Measurements from ENCODE around the gene LCNL1.
A peak's percentile ranks its signal among the peaks of the same experiment; 100 is the strongest.

The LCNL1 gene

DNA sequence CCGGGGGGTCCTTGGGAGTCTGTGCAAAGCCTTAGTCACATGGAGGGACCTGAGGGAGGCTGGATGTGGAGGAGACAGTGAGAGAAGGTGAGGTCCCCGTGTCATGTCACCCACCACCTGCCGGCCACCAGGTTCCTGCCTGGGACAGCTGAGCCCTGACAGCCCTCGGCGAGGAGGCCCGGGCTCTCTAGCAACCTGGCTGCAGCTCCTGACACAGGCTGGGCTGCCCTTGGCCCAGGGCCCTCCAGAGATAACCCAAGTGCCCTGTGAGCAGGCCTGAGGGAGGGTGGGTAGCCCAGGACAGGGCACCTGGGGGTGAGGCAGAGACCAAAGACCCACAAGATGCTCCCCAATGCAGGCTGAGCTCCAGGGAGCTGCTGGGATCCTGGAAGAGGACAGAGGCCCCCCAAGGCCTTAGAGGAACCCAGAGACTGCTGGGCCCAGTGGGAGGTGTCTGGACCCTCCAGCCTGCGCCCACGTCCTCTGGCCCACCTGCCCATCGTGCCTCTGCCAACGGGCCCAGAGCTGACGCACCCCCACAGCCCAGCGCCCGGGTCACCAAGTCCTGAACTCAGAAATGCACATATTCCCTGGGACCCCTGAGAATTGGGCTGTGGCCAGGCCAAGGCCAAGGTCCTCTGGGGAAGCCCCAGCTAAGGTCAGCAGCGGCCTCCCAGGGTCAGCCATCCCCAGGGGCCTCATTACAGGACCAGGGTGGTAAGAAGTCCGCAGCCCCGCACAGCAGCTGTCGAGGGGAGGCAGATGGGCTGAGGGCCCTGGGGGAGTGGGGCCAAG is 14.3 kb upstream of the LCNL1 start:
- H3K9me3 Mint-ChIP-seq, result no peaks in the 10 kb centered on the region

DNA sequence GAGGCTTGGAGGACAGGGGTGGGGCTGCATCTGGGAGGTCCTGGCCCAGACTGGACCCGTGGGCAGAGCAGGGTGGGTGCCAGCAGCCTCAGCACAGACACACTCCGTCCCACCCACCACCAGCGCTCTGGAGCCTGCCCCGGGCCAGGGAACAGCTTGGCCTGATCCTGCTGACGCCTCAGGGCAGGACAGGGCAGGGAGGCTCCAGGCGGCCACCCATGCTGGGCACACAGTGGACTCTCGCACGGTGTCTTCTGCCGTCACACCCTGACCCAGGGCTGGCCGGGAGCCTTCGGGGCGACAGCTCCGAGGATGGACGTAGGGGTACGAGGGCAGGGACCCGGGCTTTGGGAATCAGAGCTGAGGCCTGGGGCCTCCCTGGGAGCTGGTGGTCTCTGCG is 13.6 kb upstream of the LCNL1 start:
- Mint-ChIP-seq H3K4me3 (no peak overlapping the region), H3K27ac (no peak overlapping the region), H3K36me3 (ENCODE audit: insufficient read depth) (peaks cover 16% of the 10 kb centered on the region), H3K27me3 (no peaks in the 10 kb centered on the region), H3K4me1 (ENCODE audit: low read depth in 2 of 2) (peaks cover 16 to 27% of the 10 kb centered on the region in 2 donors), H3K9me3 (no peaks in the 10 kb centered on the region)
- no peak for DNase-seq
- no peak for ATAC-seq (replicated peaks)

More for the DNA sequence above, 14.3 kb upstream of the LCNL1 start:
- Mint-ChIP-seq H3K4me3 (no peak overlapping the region), H3K4me1 (ENCODE audit: low read depth in 2 of 2) (peaks cover 16 to 27% of the 10 kb centered on the region in 2 donors), H3K36me3 (ENCODE audit: insufficient read depth) (peaks cover 16% of the 10 kb centered on the region), H3K27me3 (no peaks in the 10 kb centered on the region), H3K27ac (no peak overlapping the region)
- DNase-seq (no peak), ATAC-seq (replicated peaks) (no peak)

DNA sequence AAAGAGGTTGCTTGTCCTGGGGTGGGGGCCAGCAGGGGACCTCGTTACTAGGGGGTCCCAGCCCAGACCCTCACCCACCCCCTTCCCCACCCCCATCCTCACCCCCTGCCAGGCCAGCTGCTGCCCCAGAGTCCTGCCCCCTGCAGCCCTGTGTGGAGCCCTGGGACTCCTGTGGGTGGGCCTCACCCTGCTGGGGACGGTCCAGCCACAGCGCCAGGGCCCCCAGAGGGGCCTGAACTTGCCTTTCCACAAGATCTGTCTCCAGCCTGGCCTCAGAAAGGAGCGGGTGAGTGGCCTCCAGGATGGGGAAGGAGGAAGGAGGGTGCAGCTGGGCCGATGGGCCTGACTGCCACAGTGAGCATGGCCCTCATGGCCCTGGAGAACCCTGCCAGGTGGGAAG is 13.0 kb upstream of the LCNL1 start:
- Mint-ChIP-seq H3K27me3 (no peaks in the 10 kb centered on the region), H3K27ac (peak overlapping the region in 1 of 2 donors; percentile 53), H3K36me3 (ENCODE audit: insufficient read depth) (peaks cover 16% of the 10 kb centered on the region), H3K4me3 (no peak overlapping the region), H3K4me1 (ENCODE audit: low read depth in 2 of 2) (peaks cover 16 to 21% of the 10 kb centered on the region in 2 donors), H3K9me3 (no peaks in the 10 kb centered on the region)
- ATAC-seq (replicated peaks) (no peak), DNase-seq (no peak)

DNA sequence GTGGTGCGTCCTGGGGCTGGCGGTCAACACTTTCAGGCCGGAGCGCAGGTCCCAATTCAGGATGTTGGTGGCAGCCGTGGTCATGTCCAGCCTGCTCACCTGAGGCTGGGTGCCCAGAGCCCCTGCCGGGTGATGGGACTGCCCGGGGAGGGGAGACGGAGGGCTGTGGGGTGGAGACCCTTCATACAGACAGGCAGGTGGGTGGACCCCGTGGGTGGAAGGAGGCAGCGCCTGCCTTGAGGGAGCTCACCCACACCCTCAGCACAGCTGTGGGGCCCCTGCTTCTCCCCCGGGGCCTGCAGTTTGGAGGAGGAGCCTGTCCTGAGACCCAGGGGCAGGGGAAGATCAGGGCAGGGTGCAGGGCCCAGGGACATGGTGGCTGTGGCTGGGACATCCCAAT is 12.4 kb upstream of the LCNL1 start:
- no peak for ATAC-seq (replicated peaks)
- H3K4me1 Mint-ChIP-seq (ENCODE audit: low read depth in 2 of 2), result peaks cover 19 to 24% of the 10 kb centered on the region in 2 donors

DNA sequence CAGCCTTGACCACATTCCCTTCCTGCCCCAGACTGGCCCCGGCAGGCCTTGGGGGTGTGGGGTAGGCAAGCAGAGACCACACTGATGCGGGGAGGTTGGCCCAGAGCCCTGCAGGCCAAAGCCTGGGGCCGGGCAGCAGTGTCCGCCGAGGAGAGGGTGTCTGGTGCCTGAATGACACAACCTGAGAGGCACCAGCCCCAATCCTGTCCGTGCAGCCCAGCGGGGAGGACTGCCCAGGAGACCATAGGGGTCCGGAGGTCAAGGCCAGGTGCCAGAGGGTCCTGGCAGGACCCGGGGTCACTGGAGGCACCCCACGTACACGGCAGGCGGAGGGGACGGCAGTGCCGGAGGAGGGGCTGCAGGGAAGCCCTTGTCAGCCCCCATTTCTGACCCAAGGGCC is 11.0 kb upstream of the LCNL1 start:
- Mint-ChIP-seq H3K4me1 (ENCODE audit: low read depth in 2 of 2) (peaks cover 10 to 25% of the 10 kb centered on the region in 2 donors), H3K9me3 (no peaks in the 10 kb centered on the region), H3K27me3 (no peaks in the 10 kb centered on the region), H3K27ac (no peak overlapping the region), H3K36me3 (ENCODE audit: insufficient read depth) (peaks cover 4% of the 10 kb centered on the region), H3K4me3 (no peak overlapping the region)
- ATAC-seq (replicated peaks) (no peak), DNase-seq (no peak)

More for the DNA sequence above, 12.4 kb upstream of the LCNL1 start:
- Mint-ChIP-seq H3K9me3 (no peaks in the 10 kb centered on the region), H3K27me3 (no peaks in the 10 kb centered on the region), H3K27ac (peak overlapping the region in 1 of 2 donors; percentile 53), H3K4me3 (no peak overlapping the region), H3K36me3 (ENCODE audit: insufficient read depth) (peaks cover 16% of the 10 kb centered on the region)
- DNase-seq, result no peak

DNA sequence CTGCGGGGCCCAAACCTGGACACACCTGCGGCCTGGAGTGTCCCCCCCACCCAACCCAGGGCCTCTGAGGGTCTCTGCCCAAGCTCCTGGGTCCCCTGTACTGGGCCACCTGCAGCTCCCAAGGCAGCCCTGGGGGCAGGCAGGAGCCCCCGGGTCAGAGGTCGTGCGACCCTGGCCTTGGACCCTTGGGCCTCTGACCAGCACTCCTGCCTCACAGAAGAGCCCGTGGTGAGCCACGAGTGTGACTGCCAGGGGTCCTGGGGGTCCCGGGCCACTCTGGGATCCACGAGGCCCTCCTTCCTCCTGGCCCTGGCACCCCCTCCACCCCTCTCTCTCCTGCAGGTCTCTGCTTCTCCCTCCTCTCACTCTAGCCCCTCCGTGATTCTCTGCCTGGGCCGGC is 10.5 kb upstream of the LCNL1 start:
- Mint-ChIP-seq H3K36me3 (ENCODE audit: insufficient read depth) (peaks cover under 1% of the 10 kb centered on the region), H3K4me1 (ENCODE audit: low read depth in 2 of 2) (peaks cover 6 to 23% of the 10 kb centered on the region in 2 donors), H3K27ac (peak overlapping the region in 1 of 2 donors; percentile 73), H3K4me3 (no peak overlapping the region), H3K27me3 (no peaks in the 10 kb centered on the region), H3K9me3 (no peaks in the 10 kb centered on the region)
- no peak for DNase-seq
- ATAC-seq (replicated peaks), result no peak

DNA sequence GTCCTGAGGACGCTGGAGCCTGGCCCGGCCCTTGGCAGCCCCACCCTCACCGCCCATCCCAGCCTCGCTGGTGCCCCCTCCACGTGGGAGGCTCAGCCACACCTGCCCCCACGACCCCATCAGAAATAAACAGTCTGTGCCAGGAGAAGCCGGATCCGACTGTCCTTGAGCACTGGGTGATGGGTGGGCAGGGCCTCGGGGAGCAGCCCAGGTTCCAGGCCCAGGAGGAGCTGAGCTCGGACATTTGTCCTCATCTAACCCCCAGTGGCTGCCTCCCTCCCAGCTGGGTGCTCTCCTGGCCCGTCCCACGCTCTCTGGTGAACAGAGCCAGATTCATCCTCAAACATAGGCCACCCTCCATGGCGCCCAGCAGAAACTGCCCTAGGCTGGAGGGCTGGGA is 10.1 kb upstream of the LCNL1 start:
- H3K27me3 Mint-ChIP-seq, result no peaks in the 10 kb centered on the region
- H3K4me3 Mint-ChIP-seq, result no peak overlapping the region
- ATAC-seq (replicated peaks) (no peak), DNase-seq (no peak)
- H3K36me3 Mint-ChIP-seq (ENCODE audit: insufficient read depth), result no peaks in the 10 kb centered on the region
- peak overlapping the region in 1 of 2 donors; percentile 73 for H3K27ac Mint-ChIP-seq
- H3K9me3 Mint-ChIP-seq, result no peaks in the 10 kb centered on the region
- H3K4me1 Mint-ChIP-seq (ENCODE audit: low read depth in 2 of 2), result peaks cover 6 to 25% of the 10 kb centered on the region in 2 donors

DNA sequence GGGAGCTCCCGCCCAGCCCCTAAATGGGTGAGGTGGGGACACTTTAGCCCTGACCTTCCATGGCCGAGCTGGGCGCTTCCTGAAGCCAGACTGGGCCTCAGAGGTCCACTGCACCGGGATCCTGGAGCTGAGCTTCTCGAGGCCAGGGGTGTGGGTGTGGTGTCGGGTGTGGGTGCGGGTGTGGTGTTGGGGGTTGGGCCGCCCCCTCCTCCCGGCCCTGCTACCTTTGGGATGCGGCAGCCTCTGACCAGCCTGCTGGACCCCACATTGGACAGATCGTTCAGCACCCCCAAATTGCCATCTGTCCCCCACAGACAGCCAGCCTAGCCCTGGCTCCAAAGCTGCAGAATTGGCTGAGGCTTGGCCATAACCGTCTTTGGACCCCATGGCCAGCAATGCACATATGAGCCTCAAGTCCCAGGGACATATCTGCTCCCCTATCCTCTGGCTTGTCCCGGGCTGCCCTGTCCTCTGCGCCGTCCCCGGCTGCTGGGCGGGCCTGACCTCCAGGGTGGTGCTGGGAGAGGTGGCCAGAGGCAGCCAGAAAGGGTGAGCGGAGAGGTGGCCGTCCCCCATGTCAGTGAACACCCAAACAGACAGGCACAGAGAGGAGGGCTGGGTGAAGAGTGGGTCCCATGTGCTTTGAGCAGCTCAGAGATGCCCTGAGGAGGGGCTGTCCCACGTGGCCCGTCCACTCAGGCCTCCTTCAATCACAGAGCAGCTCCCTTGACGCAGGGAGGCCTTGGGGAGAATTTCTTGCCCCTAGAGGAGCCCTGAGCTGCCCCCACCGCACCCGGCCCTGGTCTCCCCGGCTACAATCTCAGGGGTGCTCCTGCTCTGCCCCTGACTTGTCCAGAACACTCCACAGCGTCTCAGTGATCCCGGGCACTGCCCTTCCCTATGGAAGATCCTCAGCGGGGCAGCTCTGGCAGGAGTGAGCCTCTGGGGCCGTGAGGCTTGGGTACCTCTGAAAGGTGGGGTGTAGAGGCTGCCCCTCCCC is 8.9 kb upstream of the LCNL1 start:
- Mint-ChIP-seq H3K4me1 (ENCODE audit: low read depth in 2 of 2) (peaks cover 6 to 24% of the 10 kb centered on the region in 2 donors), H3K9me3 (no peaks in the 10 kb centered on the region), H3K36me3 (ENCODE audit: insufficient read depth) (no peaks in the 10 kb centered on the region), H3K27me3 (no peaks in the 10 kb centered on the region), H3K4me3 (peak overlapping the region in 1 of 2 donors; percentile 83), H3K27ac (peak overlapping the region in 1 of 2 donors; percentile 87)
- DNase-seq (no peak), ATAC-seq (replicated peaks) (no peak)

DNA sequence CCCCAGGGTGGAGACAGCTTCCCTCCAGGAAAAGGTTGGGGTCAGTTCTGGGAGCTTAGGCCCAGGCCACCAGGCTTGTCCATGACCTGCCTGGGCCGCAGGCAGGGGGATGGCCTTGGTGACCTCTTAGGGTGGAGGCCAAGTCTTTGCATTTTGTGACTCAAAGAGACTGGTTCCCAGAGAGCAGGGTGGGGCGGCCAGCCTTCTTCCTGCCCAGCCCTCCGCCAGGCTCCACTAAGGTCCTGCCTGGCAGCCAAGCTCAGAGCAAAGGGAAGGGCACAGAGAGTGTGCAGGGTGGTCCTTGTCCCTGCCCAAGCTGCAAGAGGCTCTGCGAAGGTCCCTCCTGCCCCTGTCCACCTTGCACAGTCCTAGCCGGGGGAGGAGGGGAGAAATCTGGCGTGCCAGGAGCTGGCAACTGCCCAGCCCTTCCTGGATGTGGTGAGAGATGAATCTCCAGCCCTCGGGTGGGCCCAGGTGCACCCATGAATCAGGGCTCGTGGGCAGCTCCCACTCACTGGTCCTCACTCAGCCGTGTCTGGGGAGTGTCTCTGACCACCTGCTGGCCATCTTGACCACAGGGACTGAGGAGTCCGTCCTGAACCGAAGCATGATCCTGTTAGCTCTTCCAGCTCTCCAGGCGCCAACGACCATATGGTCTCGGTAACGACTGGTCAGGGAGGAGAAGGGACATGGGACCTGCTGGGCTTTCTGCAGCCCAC is 7.8 kb upstream of the LCNL1 start:
- Mint-ChIP-seq H3K4me3 (peak overlapping the region; percentile 63 to 83), H3K9me3 (no peaks in the 10 kb centered on the region), H3K27ac (peak overlapping the region; percentile 62 to 87), H3K4me1 (ENCODE audit: low read depth in 2 of 2) (peaks cover 6 to 22% of the 10 kb centered on the region in 2 donors), H3K27me3 (no peaks in the 10 kb centered on the region), H3K36me3 (ENCODE audit: insufficient read depth) (no peaks in the 10 kb centered on the region)
- DNase-seq, result no peak
- peak; percentile 22 for ATAC-seq (replicated peaks)

DNA sequence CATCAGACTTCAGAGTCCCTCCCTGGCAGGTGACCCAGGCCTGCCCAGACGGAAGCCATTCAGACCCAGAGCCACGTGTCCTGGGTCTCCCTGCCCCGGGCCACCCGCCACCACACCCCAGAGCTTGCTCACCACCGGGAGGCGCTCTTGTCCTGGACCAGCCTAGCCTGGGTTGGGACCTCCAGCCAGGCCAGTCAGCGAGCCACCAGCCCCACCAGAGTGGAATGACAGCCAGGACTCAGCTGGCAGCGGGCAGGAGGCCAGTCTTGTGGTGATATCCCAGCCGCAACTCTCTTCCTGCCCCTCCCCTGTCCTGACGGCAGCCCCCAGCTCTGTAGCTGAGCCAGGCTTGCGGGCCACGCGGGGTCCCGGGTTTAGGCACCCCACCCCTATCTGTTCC is 7.1 kb upstream of the LCNL1 start:
- H3K4me1 Mint-ChIP-seq (ENCODE audit: low read depth in 2 of 2), result peaks cover 6 to 22% of the 10 kb centered on the region in 2 donors
- DNase-seq, result peak in 2 of 3 experiments; percentile 56 to 57
- no peaks in the 10 kb centered on the region for H3K27me3 Mint-ChIP-seq
- peak; percentile 39 for ATAC-seq (replicated peaks)
- peak overlapping the region; percentile 62 to 87 for H3K27ac Mint-ChIP-seq
- no peaks in the 10 kb centered on the region for H3K36me3 Mint-ChIP-seq (ENCODE audit: insufficient read depth)
- peak overlapping the region; percentile 63 to 83 for H3K4me3 Mint-ChIP-seq
- H3K9me3 Mint-ChIP-seq, result no peaks in the 10 kb centered on the region

DNA sequence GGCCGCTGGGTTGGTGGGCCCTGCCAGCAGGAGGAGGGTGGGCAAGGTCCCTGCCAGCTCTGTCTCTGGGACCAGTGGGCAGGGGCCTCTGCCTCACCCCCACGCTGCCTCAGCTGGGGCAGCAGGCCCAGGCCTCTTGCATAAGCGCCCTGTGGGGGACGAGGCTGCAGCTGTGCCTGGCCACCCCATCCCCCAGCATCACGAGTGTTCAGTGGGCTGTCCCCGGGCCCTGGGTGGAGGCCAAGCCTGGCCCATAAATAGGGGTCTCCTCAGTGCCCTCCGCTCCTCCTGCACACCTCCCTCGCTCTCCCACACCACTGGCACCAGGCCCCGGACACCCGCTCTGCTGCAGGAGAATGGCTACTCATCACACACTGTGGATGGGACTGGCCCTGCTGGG is 5.6 kb upstream of the LCNL1 start, which contains the start of gene PTGDS:
Gene PTGDS, plus strand, starts transcription at position 282 of the 400 bp plus-strand sequence. Its CDS starts 75 bp downstream, at position 357.
- Mint-ChIP-seq H3K27ac (peak within 1 kb of the TSS; percentile 62 to 87), H3K4me1 (ENCODE audit: low read depth in 2 of 2) (peaks cover 6 to 22% of the 10 kb centered on the region in 2 donors), H3K36me3 (ENCODE audit: insufficient read depth) (no peaks in the 10 kb centered on the region), H3K27me3 (no peaks in the 10 kb centered on the region), H3K4me3 (peak within 1 kb of the TSS; percentile 63 to 83), H3K9me3 (no peaks in the 10 kb centered on the region)
- DNase-seq (no peak), ATAC-seq (replicated peaks) (no peak)

DNA sequence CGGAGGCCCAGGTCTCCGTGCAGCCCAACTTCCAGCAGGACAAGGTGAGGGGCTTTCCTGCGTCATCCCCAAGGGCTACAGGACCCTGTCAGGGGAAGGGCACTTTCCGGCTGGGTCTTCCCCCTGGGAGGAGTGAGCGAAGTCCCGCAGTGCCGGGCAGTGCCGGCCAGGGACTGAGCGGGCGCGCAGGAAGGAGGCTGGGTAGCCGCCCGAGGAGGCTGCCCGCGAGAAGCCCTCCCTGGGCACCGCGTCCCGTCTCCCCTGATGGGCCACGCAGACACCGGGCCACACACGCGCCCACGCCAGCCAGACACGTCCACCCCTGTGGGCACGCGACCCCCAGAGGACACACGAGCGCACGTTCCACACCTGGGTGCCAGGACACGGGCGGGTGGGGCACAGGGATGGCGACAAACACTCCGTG is 5.1 kb upstream of the LCNL1 start:
- H3K4me3 Mint-ChIP-seq, result peak overlapping the region; percentile 45 to 83
- H3K27ac Mint-ChIP-seq, result peak overlapping the region in 1 of 2 donors; percentile 53
- H3K27me3 Mint-ChIP-seq, result no peaks in the 10 kb centered on the region
- H3K9me3 Mint-ChIP-seq, result no peaks in the 10 kb centered on the region
- ATAC-seq (replicated peaks) (peak; percentile 1), DNase-seq (no peak)
- H3K4me1 Mint-ChIP-seq (ENCODE audit: low read depth in 2 of 2), result peaks cover 6 to 22% of the 10 kb centered on the region in 2 donors
- no peaks in the 10 kb centered on the region for H3K36me3 Mint-ChIP-seq (ENCODE audit: insufficient read depth)
